Activated naive CD8-positive, alpha-beta T cell (primary cell): Measurements from ENCODE around the gene GLI2.

Experiments used
- H3K27ac Mint-ChIP-seq: one replicate; pipeline ENCODE4 v1.8.0; 2021; ENCODE audit warnings: mixed read lengths
- H3K27me3 Mint-ChIP-seq: one replicate; pipeline ENCODE4 v1.8.0; 2021; ENCODE audit warnings: mixed read lengths
- H3K36me3 Mint-ChIP-seq: one replicate; pipeline ENCODE4 v1.8.0; 2021; ENCODE audit warnings: mixed read lengths
- H3K4me1 Mint-ChIP-seq: one replicate; pipeline ENCODE4 v1.8.0; 2021; ENCODE audit warnings: low read depth, mixed read lengths
- H3K4me3 Mint-ChIP-seq: one replicate; pipeline ENCODE4 v1.8.0; 2021; ENCODE audit warnings: mild to moderate bottlenecking, mixed read lengths
- H3K9me3 Mint-ChIP-seq: one replicate; pipeline ENCODE4 v1.8.0; 2021; ENCODE audit warnings: low read depth, mixed read lengths

GLI2 gene

GRCh38 chr2:120739438-120740090, 3.9 kb downstream of the GLI2 start:
- H3K36me3 Mint-ChIP-seq, result no peaks in the 10 kb centered on the region
- peaks cover 5% of the 10 kb centered on the region for H3K4me1 Mint-ChIP-seq
- H3K9me3 Mint-ChIP-seq, result no peaks in the 10 kb centered on the region
- no peak overlapping the region for H3K4me3 Mint-ChIP-seq
- H3K27me3 Mint-ChIP-seq, result peaks cover 33% of the 10 kb centered on the region
- no peak overlapping the region for H3K27ac Mint-ChIP-seq

- Mint-ChIP-seq H3K36me3 (no peaks in the 10 kb centered on the region), H3K27ac (no peak overlapping the region), H3K9me3 (no peaks in the 10 kb centered on the region), H3K4me1 (peaks cover 4% of the 10 kb centered on the region), H3K27me3 (peaks cover 35% of the 10 kb centered on the region), H3K4me3 (no peak overlapping the region)
Measured at GRCh38 chr2:120740375-120740764, 4.7 kb downstream of the GLI2 start.

- no peaks in the 10 kb centered on the region for H3K36me3 Mint-ChIP-seq
- no peak overlapping the region for H3K4me3 Mint-ChIP-seq
- no peak overlapping the region for H3K27ac Mint-ChIP-seq
- H3K9me3 Mint-ChIP-seq, result no peaks in the 10 kb centered on the region
- H3K27me3 Mint-ChIP-seq, result peaks cover 35% of the 10 kb centered on the region
- H3K4me1 Mint-ChIP-seq, result peaks cover 4% of the 10 kb centered on the region
Measured at GRCh38 chr2:120740765-120741524, 5.3 kb downstream of the GLI2 start.

GRCh38 chr2:120741571-120742561, 6.2 kb downstream of the GLI2 start:
- Mint-ChIP-seq H3K9me3 (no peaks in the 10 kb centered on the region), H3K4me3 (no peak overlapping the region), H3K27ac (no peak overlapping the region), H3K27me3 (peaks cover 33% of the 10 kb centered on the region), H3K4me1 (peaks cover 1% of the 10 kb centered on the region), H3K36me3 (no peaks in the 10 kb centered on the region)

GRCh38 chr2:120743657-120744056, 8.0 kb downstream of the GLI2 start:
- no peaks in the 10 kb centered on the region for H3K36me3 Mint-ChIP-seq
- no peaks in the 10 kb centered on the region for H3K4me1 Mint-ChIP-seq
- H3K27ac Mint-ChIP-seq, result no peak overlapping the region
- no peak overlapping the region for H3K4me3 Mint-ChIP-seq
- no peaks in the 10 kb centered on the region for H3K9me3 Mint-ChIP-seq
- peaks cover 28% of the 10 kb centered on the region for H3K27me3 Mint-ChIP-seq

GRCh38 chr2:120744817-120745216, 9.1 kb downstream of the GLI2 start:
- no peak overlapping the region for H3K4me3 Mint-ChIP-seq
- no peaks in the 10 kb centered on the region for H3K9me3 Mint-ChIP-seq
- peaks cover 20% of the 10 kb centered on the region for H3K27me3 Mint-ChIP-seq
- H3K4me1 Mint-ChIP-seq, result no peaks in the 10 kb centered on the region
- H3K36me3 Mint-ChIP-seq, result no peaks in the 10 kb centered on the region
- no peak overlapping the region for H3K27ac Mint-ChIP-seq

GRCh38 chr2:120745420-120746111, 9.9 kb downstream of the GLI2 start:
- no peak overlapping the region for H3K27ac Mint-ChIP-seq
- H3K36me3 Mint-ChIP-seq, result no peaks in the 10 kb centered on the region
- H3K27me3 Mint-ChIP-seq, result peaks cover 15% of the 10 kb centered on the region
- no peak overlapping the region for H3K4me3 Mint-ChIP-seq
- H3K4me1 Mint-ChIP-seq, result no peaks in the 10 kb centered on the region
- no peaks in the 10 kb centered on the region for H3K9me3 Mint-ChIP-seq

GRCh38 chr2:120746144-120746543, 10.5 kb downstream of the GLI2 start:
- Mint-ChIP-seq H3K9me3 (no peaks in the 10 kb centered on the region), H3K4me3 (no peak overlapping the region), H3K4me1 (no peaks in the 10 kb centered on the region), H3K27ac (no peak overlapping the region), H3K36me3 (no peaks in the 10 kb centered on the region), H3K27me3 (peaks cover 15% of the 10 kb centered on the region)

GRCh38 chr2:120747281-120747680, 11.6 kb downstream of the GLI2 start:
- Mint-ChIP-seq H3K9me3 (no peaks in the 10 kb centered on the region), H3K4me1 (no peaks in the 10 kb centered on the region), H3K36me3 (no peaks in the 10 kb centered on the region), H3K27me3 (peaks cover 12% of the 10 kb centered on the region), H3K27ac (no peak overlapping the region), H3K4me3 (no peak overlapping the region)

- Mint-ChIP-seq H3K27ac (no peak overlapping the region), H3K4me3 (no peak overlapping the region), H3K9me3 (no peaks in the 10 kb centered on the region), H3K4me1 (no peaks in the 10 kb centered on the region), H3K36me3 (no peaks in the 10 kb centered on the region), H3K27me3 (peaks cover 11% of the 10 kb centered on the region)
Measured at GRCh38 chr2:120747706-120748105, 12.0 kb downstream of the GLI2 start.

GRCh38 chr2:120748310-120748709, 12.6 kb downstream of the GLI2 start:
- no peaks in the 10 kb centered on the region for H3K36me3 Mint-ChIP-seq
- no peak overlapping the region for H3K4me3 Mint-ChIP-seq
- H3K9me3 Mint-ChIP-seq, result no peaks in the 10 kb centered on the region
- peaks cover 7% of the 10 kb centered on the region for H3K27me3 Mint-ChIP-seq
- H3K4me1 Mint-ChIP-seq, result no peaks in the 10 kb centered on the region
- no peak overlapping the region for H3K27ac Mint-ChIP-seq

GRCh38 chr2:120748741-120749140, 13.1 kb downstream of the GLI2 start:
- no peak overlapping the region for H3K27ac Mint-ChIP-seq
- H3K36me3 Mint-ChIP-seq, result no peaks in the 10 kb centered on the region
- peaks cover 7% of the 10 kb centered on the region for H3K27me3 Mint-ChIP-seq
- no peaks in the 10 kb centered on the region for H3K9me3 Mint-ChIP-seq
- no peaks in the 10 kb centered on the region for H3K4me1 Mint-ChIP-seq
- H3K4me3 Mint-ChIP-seq, result no peak overlapping the region

GRCh38 chr2:120749506-120750431, 14.1 kb downstream of the GLI2 start:
- H3K9me3 Mint-ChIP-seq, result no peaks in the 10 kb centered on the region
- no peaks in the 10 kb centered on the region for H3K4me1 Mint-ChIP-seq
- H3K27me3 Mint-ChIP-seq, result peaks cover 2% of the 10 kb centered on the region
- no peak overlapping the region for H3K4me3 Mint-ChIP-seq
- no peak overlapping the region for H3K27ac Mint-ChIP-seq
- no peaks in the 10 kb centered on the region for H3K36me3 Mint-ChIP-seq
